Ovary (tissue), 9 donors: Measurements from ENCODE around the gene ARID1B. TPM values are rescaled to one million over a fixed set of nuclear protein-coding genes. Genes with fewer than 3 reads are reported as not detected.

Experiments used
- DNase-seq, 5 donors: peaks; one replicate each; pipeline ENCODE4 v3.0.0-alpha.2; 2019 to 2020
- H3K27ac ChIP-seq, 2 donors: fragments of 200-600 bp; one replicate each; pipeline versions ENCODE4 v1.5.1 to v1.8.0; 2019 to 2022
- H3K27me3 ChIP-seq: fragments of 200-600 bp; one replicate; pipeline ENCODE4 v1.8.0; 2022
- H3K36me3 ChIP-seq: fragments of 200-600 bp; sonication (generic); one replicate; pipeline ENCODE4 v1.5.1; 2019
- H3K4me1 ChIP-seq: one replicate; pipeline ENCODE4 v1.8.1; 2013; ENCODE audit warnings: mild to moderate bottlenecking, moderate library complexity; ENCODE audit not compliant: insufficient read depth
- H3K4me3 ChIP-seq: fragments of 200-600 bp; sonication (generic); one replicate; pipeline ENCODE4 v1.5.1; 2017
- H3K9me3 ChIP-seq, 2 donors: fragments of 200-600 bp in 1 of 2; sonication (generic) in 1 of 2; one replicate each; pipeline versions ENCODE4 v1.5.1 to v1.8.1; 2013 to 2019; ENCODE audit warnings: mild to moderate bottlenecking in 1 of 2, moderate library complexity in 1 of 2
- EP300 ChIP-seq: sonication (generic); formaldehyde crosslinking; IDR thresholded peaks from one replicate; pipeline ENCODE4 v1.6.1; 2017; ENCODE audit warnings: antibody characterized with exemption
- POLR2A ChIP-seq: fragments of 450-650 bp; IDR thresholded peaks from one replicate; pipeline ENCODE4 v1.6.1; 2017; ENCODE audit warnings: antibody characterized with exemption, mild to moderate bottlenecking, moderate library complexity
- WGBS, 3 donors: extraction: QIAGEN DNeasy Blood & Tissue Kit in 1 of 3; methylation state at CpG; one replicate each; pipeline versions ENCODE4 v1.1.5 to v1.1.7; 2013 to 2017; 5-methylcytosine and 5-hydroxymethylcytosine counted together
- intact Hi-C, 4 donors: fragments of 100-400 bp; cut with DNase I; formaldehyde crosslinking; loops; one replicate each; pipeline versions ENCODE4 v1.11.0 to v1.15.1; 2022 to 2023
- polyA plus RNA-seq, 2 donors: library from polyadenylated mRNA; stranded (reverse); fragments of 200-250 nt in 1 of 2; fragments of 350-450 nt in 1 of 2; fragmentation: Illumina TruSeq in 1 of 2; extraction: RNeasy Lipid Tissue Mini Kit (QIAGEN cat#74804) in 1 of 2; gene quantifications; one replicate each; pipeline ENCODE4 v1.2.3, GENCODE V29; 2013 to 2014
- total RNA-seq, 7 donors: library from RNA; depleted of rRNA in 2 of 7; stranded (reverse); fragments of >200 nt in 2 of 7; fragmentation: NEBNext Ultra II Directional in 3 of 7; extraction: Animal tissue kit (Norgen Biotek cat#: 25700) in 3 of 7; gene quantifications; one replicate each; pipeline versions ENCODE4 v1.1.0 to v1.2.4, GENCODE V29; 2016 to 2023
- TF ChIP-seq, protein P1 (sequence below), 3 donors: fragments of 450-650 bp in 2 of 3; fragments of 200-600 bp in 1 of 3; IDR thresholded peaks; one replicate each; pipeline versions ENCODE4 v1.5.1 to v1.8.0; 2016 to 2022; ENCODE audit warnings: antibody characterized with exemption in 3 of 3, mild to moderate bottlenecking in 1 of 3
- donor health status: DM: no; HTN: no; CAD: no; lungs with moderate emphysema.
- donor health status: DM: no; HTN: no; CAD: no.
- donor health status: Bipolar disorder and iron deficiency.
- donor health status: DM: yes; HTN: yes; CAD: no.
- donor health status: DM: no; HTN: no; CAD: no.
- donor health status: DM: yes; HTN: yes; CAD: no.

Gene ARID1B
- total and polyA plus RNA-seq, 9 donors = 33.2 to 144 (median 105) TPM

DNA sequence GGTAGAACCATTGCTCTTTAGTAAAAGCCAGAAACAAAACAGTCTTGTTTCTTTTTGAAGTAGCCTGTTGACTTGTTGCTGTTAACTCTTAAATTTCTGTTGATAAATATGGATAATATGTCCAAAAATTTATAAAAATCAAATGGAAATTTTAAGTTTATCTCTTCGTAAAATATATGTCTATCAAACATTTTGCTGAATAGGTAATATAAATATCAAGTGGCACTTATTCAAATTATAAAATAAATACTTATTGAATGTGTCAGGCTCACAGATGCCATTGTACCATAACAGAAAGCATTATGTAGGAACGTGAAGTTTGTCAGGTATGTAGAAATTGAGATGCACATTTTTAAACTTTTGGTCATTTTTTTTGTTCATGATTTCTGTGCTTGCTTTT is 216.5 kb downstream of the ARID1B start:
- DNase-seq = no peak
- Histone ChIP-seq H3K27ac (no peak overlapping the region), H3K27me3 (no peaks in the 10 kb centered on the region), H3K36me3 (no peaks in the 10 kb centered on the region), H3K4me1 (peaks cover 6% of the 10 kb centered on the region), H3K4me3 (no peak overlapping the region), H3K9me3 (no peaks in the 10 kb centered on the region)
- TF ChIP-seq, protein P1, sequence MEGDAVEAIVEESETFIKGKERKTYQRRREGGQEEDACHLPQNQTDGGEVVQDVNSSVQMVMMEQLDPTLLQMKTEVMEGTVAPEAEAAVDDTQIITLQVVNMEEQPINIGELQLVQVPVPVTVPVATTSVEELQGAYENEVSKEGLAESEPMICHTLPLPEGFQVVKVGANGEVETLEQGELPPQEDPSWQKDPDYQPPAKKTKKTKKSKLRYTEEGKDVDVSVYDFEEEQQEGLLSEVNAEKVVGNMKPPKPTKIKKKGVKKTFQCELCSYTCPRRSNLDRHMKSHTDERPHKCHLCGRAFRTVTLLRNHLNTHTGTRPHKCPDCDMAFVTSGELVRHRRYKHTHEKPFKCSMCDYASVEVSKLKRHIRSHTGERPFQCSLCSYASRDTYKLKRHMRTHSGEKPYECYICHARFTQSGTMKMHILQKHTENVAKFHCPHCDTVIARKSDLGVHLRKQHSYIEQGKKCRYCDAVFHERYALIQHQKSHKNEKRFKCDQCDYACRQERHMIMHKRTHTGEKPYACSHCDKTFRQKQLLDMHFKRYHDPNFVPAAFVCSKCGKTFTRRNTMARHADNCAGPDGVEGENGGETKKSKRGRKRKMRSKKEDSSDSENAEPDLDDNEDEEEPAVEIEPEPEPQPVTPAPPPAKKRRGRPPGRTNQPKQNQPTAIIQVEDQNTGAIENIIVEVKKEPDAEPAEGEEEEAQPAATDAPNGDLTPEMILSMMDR (IDR thresholded peaks at IDR 0.05) = no peak
- TF ChIP-seq EP300 (no peak), POLR2A (no peak)
- intact Hi-C loops = no loop called here
- WGBS, 3 donors = 90 to 96% (median 91%) methylated on average over 2 of the region's 2 CpGs

DNA sequence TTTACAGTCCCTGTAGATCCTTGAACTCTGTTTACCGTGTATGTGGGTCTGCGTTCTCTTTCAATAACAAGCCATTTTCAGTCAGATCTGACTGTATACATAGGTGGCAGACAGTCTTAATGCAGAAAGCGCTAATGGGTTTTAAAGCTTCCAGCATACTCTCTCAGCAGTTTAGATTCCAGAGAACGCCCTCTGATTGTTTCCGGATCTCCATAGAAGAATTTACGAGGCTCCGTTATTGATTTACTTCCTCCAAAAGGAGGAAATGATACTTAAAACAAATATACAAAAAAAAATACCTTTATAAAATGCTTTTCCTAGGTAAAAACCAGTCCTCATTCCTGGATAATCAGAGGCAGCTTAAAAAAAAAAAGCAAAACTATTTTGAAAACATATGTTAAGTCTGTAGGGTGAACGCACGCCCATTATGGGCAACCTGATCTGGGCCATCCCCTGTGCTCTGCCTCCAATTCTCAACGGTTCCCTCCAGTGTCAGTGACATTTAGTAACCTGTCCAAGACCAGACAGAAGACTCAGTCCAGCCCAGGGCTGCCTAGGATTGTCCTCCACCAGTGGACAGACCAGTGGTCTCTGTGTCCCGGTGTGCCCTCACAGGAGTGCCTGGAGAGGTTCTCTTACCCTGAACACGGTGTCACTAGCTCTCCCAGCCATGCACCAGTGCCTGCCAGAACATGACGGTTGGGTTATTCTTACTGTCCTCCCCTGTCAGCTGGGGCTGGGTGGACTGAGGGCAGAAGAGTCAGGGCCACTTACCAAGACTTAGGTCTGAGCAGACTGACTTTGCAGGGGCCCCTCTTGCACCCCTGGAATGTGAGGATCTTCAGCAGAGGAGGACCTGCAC is 217.3 kb downstream of the ARID1B start:
- WGBS, 3 donors = 86 to 91% (median 88%) methylated on average over 13 of the region's 13 CpGs
- no peaks in the 10 kb centered on the region for H3K36me3 ChIP-seq
- intact Hi-C loops = no loop called here
- no peak overlapping the region for H3K27ac ChIP-seq
- no peaks in the 10 kb centered on the region for H3K9me3 ChIP-seq
- TF ChIP-seq POLR2A (no peak), EP300 (no peak)
- peaks cover 6% of the 10 kb centered on the region for H3K4me1 ChIP-seq
- H3K27me3 ChIP-seq = no peaks in the 10 kb centered on the region
- no peak for DNase-seq
- H3K4me3 ChIP-seq = no peak overlapping the region

DNA sequence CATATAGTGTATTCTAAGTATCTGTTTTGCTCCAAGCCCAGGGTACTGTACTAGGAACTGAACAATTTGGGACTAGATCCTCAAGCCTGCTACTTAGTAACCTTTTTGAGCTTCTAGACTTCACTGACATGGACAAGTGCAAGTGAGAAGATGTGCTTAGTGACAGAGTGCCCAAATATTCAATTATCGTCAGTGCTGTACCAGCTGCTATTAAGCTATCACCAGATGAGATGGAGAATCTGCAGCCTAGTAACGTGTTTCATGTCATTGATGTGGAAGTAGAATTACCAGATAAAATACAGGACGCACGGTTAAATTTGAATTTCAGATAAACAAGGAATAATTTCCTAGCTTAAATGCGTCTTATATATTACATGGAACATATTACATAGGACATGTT is 218.3 kb downstream of the ARID1B start:
- TF ChIP-seq EP300 = no peak
- TF ChIP-seq POLR2A = no peak
- TF ChIP-seq, protein P1 (IDR thresholded peaks at IDR 0.05) = no peak
- H3K4me3 ChIP-seq = no peak overlapping the region
- WGBS, 3 donors = 91 to 97% (median 96%) methylated on average over 5 of the region's 5 CpGs
- H3K27me3 ChIP-seq = no peaks in the 10 kb centered on the region
- H3K27ac ChIP-seq = no peak overlapping the region
- H3K9me3 ChIP-seq = no peaks in the 10 kb centered on the region
- H3K36me3 ChIP-seq = no peaks in the 10 kb centered on the region
- H3K4me1 ChIP-seq = peaks cover 6% of the 10 kb centered on the region
- DNase-seq = no peak
- intact Hi-C loops = no loop called here

DNA sequence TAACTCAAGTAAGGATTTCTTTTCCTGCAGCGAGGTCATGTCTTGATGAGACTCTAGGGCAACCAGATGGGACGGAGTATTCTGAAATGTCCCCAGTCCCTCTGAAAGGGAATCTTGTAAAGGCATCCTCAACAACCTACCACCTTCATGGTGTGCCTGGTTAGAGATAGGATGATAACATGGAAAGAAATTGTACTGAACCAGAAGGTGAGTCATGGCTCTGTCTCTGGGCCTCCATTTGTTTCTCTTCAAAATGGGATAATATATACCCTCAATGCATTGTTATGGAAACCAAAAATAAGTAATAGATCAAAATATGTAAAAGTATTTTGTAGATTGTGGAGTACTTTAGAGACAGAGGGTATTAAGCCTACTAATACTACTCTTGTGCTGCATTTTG is 219.1 kb downstream of the ARID1B start:
- Histone ChIP-seq H3K9me3 (no peaks in the 10 kb centered on the region), H3K36me3 (no peaks in the 10 kb centered on the region), H3K4me1 (peaks cover 6% of the 10 kb centered on the region), H3K27me3 (no peaks in the 10 kb centered on the region), H3K4me3 (no peak overlapping the region), H3K27ac (no peak overlapping the region)
- WGBS, 3 donors = 96 to 100% (median 99%) methylated on average over 2 of the region's 2 CpGs
- TF ChIP-seq, protein P1 (IDR thresholded peaks at IDR 0.05) = no peak
- TF ChIP-seq EP300 (no peak), POLR2A (no peak)
- no peak for DNase-seq
- intact Hi-C loops = no loop called here

DNA sequence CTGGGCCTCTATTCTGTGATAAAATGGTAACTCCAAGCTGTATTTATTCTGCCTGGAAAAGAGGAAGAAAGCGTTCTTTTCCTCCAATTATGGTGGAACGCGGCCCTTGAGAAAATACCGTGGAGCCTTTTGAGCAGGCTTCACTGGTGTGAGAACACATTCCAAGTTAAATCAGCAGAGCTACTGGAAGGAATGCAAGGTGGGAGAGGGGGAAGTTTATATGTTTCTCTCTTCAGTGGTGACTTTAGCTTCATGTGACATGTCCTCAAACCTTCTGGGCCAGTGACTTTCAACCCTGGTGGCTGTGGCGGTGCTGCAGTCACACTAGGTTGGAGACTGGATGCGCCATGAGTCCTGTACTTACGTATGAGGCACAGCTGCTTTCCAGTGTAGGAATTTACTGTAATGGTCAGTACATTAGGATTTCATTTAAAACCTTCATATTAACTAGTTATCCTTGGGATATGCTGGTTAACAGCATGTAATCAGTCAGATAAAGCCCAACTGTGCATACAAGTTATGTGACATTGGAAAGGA is 221.7 kb downstream of the ARID1B start:
- peaks cover 2% of the 10 kb centered on the region for H3K4me1 ChIP-seq
- DNase-seq = no peak
- intact Hi-C loops = no loop called here
- H3K27ac ChIP-seq = no peak overlapping the region
- no peaks in the 10 kb centered on the region for H3K27me3 ChIP-seq
- H3K9me3 ChIP-seq = no peaks in the 10 kb centered on the region
- no peak overlapping the region for H3K4me3 ChIP-seq
- no peak for TF ChIP-seq EP300
- TF ChIP-seq, protein P1 (IDR thresholded peaks at IDR 0.05) = no peak
- no peaks in the 10 kb centered on the region for H3K36me3 ChIP-seq
- 93 to 97% (median 95%) methylated on average over 7 of the region's 7 CpGs for WGBS, 3 donors
